GM18867 (cell line): ENCODE data around the gene SCNN1B.
"Not testable (repeated sequence)": the region's sequence is repeated elsewhere in the genome, so short reads cannot be mapped to it uniquely, and the experiment has no call there.

Source experiments
- ATAC-seq: cut with Tn5 transposase; IDR thresholded peaks from one replicate; pipeline ENCODE4 v1.9.1; 2021; ENCODE audit warnings: mild to moderate bottlenecking, moderate library complexity; ENCODE audit not compliant: unreplicated experiment

The SCNN1B gene

GRCh38 chr16:23288209-23288608 is 13.9 kb upstream of the SCNN1B start:
- ATAC-seq, result no peak

GRCh38 chr16:23288726-23289512 is 13.2 kb upstream of the SCNN1B start:
- no peak for ATAC-seq

DNA sequence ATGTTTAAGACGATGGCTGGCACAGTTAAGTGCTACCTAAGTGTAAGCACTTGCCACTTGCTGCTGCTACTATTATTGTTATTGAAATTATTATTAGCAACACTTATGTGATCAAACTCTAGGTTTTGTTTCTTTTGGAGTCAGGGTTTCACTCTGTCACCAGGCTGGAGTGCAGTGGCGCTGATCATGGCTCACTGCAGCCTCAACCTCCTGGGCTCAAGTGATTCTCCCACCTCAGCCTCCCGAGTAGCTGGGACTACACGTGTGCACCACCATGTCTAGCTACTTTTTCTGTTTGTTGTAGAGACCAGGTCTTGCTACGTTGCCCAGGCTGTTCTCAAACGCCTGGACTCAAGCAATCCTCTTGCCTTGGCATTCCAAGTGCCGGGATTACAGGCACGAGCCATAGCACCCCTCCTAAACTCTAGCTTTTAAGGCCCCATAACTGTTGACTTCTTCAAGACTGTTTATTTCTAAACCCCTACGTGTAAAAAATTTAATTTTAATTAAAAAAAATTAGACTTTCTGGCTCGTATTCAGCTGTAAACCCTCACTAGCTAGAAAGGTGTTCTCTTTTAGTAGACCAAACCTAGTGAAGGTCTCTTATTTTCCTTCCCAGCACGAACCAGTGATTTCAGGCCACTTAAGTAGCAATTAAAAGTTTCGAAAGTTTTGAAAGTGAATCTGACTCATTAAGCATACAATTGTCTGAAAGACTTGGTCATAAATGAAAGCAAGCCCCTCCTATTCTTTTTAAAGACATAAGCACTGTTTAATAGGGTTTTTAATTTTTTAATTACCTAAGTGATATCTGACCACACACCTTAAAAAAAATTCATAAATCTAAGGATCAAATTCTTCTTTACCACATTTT is 11.7 kb upstream of the SCNN1B start:
- no peak for ATAC-seq

- ATAC-seq, result peak; percentile 70
Measured at GRCh38 chr16:23293016-23293415, 9.1 kb upstream of the SCNN1B start.

GRCh38 chr16:23294260-23294659 is 7.8 kb upstream of the SCNN1B start:
- ATAC-seq, result no peak

GRCh38 chr16:23296994-23297393 is 5.1 kb upstream of the SCNN1B start:
- ATAC-seq, result no peak

DNA sequence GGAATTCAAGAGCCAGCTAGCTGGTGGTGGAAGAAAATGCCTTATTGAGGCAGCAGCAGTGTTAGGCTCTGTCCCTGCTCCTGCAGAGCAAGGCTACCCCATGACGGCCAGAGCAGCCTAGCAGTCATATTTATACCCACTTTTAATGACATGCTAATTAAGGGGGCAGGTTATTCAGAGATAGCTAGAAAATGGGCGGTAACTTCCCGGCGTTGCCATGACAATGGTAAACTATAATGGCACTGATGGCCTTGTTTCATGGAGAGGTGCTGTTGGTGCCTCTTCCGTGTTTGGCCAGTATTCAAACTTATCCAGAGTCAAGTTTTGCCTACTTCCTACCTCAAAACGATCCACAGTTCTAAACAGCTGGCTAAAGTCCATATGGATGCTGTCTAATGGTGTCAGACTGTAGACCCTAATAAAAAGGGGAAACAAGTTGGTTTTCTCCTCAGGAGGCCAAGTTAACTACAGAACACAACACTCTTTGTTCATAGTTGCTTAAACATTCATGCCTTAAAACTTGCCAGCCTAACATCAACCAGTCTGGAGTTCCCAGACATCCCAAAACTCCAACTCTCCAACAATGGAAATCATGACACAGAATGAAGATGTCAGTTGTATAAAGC is 3.7 kb upstream of the SCNN1B start:
- ATAC-seq, result no peak

GRCh38 chr16:23299815-23300214 is 2.3 kb upstream of the SCNN1B start:
- ATAC-seq, result not testable (repeated sequence)

GRCh38 chr16:23301251-23302044 is 654 bp upstream of the SCNN1B start:
- no peak for ATAC-seq

GRCh38 chr16:23303685-23304084 is 1.6 kb downstream of the SCNN1B start:
- no peak for ATAC-seq

- ATAC-seq, result no peak
Measured at GRCh38 chr16:23304620-23305019, 2.5 kb downstream of the SCNN1B start.

- ATAC-seq, result no peak
Measured at GRCh38 chr16:23306199-23307100, 4.3 kb downstream of the SCNN1B start.

DNA sequence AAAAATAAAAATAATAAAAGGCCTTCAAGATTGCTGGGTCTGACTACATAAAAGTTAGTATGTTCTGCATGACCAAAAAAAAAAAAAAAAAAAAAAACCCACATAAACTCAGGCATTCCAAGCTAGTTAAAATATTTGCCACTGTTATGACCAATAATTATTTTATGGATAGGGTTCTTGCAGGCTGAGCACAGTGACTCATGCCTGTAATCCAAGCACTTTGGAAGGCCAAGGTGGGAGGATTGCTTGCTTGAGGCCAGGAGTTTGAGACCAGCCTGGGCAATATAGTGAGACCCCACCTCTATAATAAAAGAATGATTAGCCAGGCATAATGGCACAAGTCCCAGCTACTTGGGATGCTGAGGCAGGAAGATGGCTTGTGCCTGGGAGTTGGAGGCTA is 8.1 kb downstream of the SCNN1B start:
- no peak for ATAC-seq

DNA sequence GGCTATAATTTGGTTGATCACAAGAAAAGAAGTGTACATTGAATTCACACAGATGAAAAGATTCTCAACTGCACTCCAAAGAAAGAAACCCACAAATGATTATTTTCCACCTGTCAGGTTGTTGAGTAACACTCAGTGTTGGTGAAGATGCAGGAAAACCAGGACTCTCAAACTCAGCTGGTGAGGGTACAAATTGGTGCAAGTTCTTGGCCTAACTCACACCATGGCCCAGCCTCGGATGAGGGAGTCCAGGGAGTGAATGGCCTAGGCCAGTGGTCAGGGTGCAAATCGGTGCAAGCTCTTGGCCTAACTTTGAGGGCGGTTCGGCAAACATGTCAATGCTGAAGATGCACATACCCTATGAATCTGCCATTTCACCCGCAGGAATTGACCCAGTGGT is 8.6 kb downstream of the SCNN1B start:
- ATAC-seq, result no peak

DNA sequence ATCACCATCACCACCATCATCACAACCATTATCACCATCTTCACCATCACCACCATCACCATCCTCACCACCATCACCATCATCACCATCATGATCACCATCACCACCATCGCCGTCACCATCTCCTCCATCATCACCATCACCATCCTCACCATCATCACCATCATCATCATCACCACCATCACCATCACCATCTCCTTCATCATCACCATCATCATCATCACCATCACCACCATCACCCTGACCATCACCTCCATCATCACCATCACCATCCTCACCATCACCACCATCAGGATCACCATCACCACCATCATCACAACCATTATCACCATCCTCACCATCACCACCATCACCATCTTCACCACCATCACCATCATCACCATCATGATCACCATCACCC is 14.1 kb downstream of the SCNN1B start:
- ATAC-seq, result no peak

DNA sequence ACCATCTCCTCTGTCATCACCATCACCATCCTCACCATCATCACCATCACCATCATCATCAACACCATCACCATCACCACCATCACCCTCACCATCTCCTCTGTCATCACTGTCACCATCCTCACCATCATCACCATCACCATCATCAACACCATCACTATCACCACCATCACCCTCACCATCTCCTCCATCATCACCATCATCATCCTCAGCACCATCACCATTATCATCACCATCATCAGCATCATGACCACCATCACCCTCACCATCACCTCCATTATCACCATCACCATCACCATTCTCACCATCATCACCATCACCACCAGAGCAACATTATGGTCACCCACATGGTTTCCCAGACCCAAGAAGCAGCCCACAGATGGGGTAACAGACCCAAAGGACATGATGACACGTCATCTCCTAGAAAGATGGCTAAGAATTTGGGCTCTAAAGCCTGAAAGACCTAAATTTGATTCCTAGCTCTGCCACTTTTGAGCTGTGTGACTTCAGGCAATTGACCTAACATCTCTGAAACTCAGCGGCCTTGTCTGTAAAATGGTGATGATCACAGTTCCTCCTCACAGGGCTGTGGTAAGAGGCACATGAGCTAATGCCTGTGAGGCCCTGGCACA is 14.6 kb downstream of the SCNN1B start:
- ATAC-seq, result no peak

- no peak for ATAC-seq
Measured at GRCh38 chr16:23317266-23317661, 15.2 kb downstream of the SCNN1B start.

DNA sequence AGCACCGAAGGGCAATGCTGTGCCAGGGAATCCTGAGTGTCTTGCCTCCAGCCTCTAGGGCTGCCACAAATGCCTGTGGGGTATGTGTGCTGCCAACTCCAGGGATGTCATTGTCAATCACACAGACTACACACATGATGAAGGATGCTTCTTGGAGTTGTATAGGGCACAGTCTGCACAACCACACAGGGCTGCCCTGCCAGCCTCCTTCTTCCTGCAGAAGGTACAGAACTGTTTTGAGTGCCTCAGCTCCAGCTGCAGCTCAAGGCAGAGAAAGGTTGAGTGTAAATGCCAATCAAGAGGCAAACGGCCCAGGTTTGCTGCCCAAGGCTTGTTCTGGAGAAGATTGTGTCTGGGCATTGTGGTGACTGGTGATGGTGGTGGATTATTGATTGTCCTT is 15.6 kb downstream of the SCNN1B start:
- no peak for ATAC-seq

DNA sequence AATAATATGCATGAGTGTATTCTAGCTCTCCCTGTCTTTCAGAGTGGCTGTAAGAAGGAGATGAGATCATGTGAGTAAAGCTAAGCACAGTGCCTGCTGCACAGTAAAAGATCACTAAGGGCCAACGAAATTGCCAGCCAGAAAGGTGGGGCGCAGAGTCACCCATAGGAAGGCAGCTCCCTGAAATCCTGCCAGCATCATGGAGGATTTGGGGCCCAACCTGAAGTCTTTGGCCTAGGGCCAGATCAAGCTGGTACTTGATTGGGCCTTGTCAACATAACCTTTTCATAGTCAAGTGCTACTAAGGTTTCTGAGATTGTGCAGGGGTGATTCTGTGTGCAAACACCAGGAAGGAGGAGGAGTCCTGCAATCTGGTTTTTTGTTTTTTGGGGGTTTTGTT is 16.5 kb downstream of the SCNN1B start:
- ATAC-seq, result no peak
